ENCODE data around the gene GLRA3. TPM values are rescaled to one million over a fixed set of nuclear protein-coding genes. Genes with fewer than 3 reads are reported as not detected.
"Not testable (repeated sequence)": the region's sequence is repeated elsewhere in the genome, so short reads cannot be mapped to it uniquely, and the experiment has no call there.

Gene GLRA3
- polyA plus RNA-seq (2013, experiment 1 of 2; ENCODE audit: insufficient read length), result not detected
- polyA plus RNA-seq (2013, experiment 2 of 2; ENCODE audit: insufficient read length), result 0.06 TPM

DNA sequence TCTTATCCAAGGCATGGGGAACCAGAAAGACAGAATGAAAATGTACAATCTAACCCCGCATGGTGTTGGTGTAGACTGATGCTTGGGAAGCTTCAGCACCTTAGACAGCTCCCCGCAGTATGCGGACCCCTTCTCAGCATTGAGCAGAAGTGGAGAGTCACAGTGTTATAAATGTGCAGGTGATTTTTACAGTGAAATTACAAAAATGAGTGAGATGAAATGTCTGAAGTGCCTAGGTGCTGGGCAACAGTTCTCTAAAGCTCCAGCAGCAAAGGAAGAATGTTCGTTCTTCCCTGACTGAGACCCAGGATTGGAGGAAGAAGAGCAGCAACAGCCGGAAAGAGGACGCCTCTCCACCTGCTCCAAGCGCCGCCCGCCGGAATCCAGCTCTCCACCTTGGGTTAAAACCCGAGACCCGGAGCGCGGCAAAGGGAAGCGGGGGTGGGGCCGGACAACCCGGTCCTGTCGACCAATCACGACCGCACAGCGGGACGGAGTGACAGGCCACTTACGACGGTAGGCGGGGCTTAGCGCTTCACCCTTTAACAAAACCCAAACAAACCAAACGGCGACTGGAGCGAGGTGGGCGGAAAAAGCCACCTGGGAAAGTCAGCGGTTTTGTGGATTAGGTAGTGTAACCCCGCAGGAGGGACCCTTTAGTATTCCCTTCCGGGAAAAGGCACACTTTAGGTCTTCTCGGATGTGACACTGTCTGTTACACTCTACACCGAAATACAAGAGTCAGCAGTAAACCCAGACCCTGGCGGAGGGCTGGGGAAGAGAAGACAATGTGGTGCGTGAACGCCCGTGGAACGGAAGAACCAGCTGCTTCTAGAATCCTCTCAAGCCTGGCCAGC is at the start of gene GLRA3:
GLRA3 (minus strand) TSS at position 403 of the 857 bp plus-strand sequence. CDS start 436 bp downstream, outside the sequence.
- peak; percentile 25 for DNase-seq

- no peak for DNase-seq
Measured at GRCh38 chr4:174874898-174875297, 45.9 kb upstream of the GLRA3 start.

- DNase-seq, result no peak
Measured at GRCh38 chr4:174873931-174874330, 44.9 kb upstream of the GLRA3 start.

GRCh38 chr4:174873146-174873545 is 44.1 kb upstream of the GLRA3 start:
- not testable (repeated sequence) for DNase-seq

DNA sequence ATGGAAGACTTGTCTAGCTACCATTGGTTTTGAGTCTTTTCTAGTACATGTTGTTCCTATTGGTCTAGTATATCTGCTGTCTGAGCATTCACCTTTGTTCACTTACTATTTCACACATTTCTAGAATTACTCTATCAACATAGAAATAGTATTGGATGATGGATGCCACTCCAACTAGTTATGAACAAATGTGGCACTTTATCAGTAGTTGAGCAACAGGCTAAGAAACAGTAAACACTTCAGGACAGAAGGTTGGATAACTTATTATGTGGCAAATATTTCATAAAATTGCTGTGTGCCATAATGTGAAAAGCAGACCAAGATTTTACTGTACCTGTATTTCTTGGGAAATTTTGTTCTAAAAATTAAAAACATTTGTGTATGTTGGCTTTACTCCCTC is 42.4 kb upstream of the GLRA3 start:
- DNase-seq, result no peak

DNA sequence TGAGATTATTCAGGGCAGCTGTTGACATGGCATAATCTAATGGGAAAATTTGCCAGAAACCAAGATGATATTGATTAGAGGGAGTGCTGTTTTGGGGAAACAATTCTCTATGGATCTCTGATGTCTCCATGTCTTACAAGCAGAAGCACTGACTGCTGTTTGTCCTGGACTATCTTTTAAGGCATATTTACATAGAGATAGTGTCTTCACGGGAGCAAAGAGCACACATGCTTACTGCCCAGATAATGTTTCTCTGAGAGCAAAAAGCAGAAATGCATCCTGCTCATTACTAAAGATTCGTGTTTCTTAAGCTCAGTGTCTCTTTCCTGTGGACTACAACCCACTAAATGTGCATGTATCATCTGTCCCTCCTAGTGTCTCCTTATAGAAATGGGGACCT is 41.3 kb upstream of the GLRA3 start:
- DNase-seq, result no peak

GRCh38 chr4:174869339-174869738 is 40.3 kb upstream of the GLRA3 start:
- DNase-seq, result no peak

GRCh38 chr4:174867903-174868302 is 38.9 kb upstream of the GLRA3 start:
- DNase-seq, result no peak

DNA sequence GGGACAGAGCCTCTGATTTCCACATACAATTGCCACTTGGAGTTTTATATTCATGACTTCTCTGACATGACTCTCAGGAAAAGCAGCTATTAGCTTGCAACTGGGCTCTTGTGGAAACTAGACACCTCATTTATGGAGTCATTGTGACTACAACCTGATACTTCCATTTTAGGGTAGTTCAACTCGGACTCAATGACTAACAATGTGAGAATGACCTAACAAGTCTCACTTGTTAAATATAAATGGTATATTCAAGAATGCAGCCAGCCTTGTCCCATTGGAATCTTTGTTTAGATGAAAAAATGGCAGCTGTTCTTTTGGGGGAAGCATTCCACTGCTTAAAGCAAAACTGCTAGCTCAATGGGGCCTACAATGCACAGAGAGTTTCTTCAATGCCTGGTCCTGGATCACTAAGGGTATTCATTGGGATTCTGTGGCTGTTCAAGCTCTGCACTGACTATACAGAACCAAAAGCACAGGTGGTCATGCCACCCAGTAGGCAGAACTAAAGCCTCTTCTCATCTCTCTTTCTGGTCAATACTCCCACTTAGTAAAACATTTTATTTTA is 36.5 kb upstream of the GLRA3 start:
- no peak for DNase-seq

- DNase-seq, result no peak
Measured at GRCh38 chr4:174864031-174864430, 35.0 kb upstream of the GLRA3 start.

GRCh38 chr4:174860588-174860987 is 31.5 kb upstream of the GLRA3 start:
- DNase-seq, result no peak

DNA sequence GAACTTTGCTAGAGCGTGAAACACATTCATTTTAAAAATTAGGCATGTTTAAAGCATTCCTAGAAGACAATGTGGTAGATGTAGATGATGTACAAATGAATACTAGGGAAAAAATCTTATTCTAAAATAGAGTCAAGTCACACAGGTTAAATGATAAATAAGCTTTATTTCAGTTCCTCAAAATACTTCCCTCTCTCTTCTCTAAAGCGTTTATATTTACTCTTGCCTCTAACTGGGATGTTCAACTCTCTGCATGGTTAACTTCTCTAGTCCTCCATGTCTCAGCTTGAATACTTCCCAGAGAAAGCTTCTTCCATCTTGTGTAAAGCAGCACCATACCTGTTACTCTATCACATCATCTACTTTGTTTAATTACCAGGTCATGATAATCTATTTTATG is 30.9 kb upstream of the GLRA3 start:
- DNase-seq, result no peak

GRCh38 chr4:174856926-174857800 is 28.1 kb upstream of the GLRA3 start:
- DNase-seq, result no peak

DNA sequence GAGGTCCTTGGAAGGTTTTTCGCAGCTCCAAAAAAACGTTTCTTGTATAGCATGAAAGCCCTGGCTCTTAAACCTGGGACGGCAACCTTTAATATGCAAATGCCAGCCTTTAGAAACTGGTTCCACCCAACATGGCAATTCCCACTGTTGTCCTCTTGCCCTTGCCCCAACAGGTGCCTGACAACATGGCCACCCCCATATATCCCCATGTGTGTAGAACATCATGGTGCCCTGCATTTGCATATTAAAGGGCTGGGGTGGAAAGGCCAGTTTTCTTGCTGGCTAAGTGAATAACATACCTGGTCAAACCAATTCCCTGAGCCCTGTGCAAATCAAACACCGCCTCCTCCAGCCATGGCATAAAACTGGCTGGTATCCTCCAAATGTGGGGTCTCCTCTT is 26.0 kb upstream of the GLRA3 start:
- no peak for DNase-seq

DNA sequence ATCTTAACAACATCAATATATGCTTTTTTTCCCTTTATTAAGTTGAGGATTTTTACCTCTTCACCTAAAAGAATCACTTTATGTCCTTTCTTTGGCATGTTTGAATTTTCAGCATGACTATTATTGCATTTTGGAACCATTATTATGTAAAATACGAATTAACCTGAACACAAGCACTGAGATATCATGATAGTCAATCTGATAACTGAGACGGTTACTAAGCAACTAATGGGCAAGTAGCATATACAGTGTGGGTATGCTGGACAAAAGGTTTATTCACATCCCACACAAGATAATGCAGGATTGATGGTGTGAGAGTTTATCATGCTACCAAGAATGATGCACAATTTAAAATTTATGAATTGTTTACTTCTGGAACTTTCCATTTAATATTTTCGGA is 24.6 kb upstream of the GLRA3 start:
- DNase-seq, result no peak

DNA sequence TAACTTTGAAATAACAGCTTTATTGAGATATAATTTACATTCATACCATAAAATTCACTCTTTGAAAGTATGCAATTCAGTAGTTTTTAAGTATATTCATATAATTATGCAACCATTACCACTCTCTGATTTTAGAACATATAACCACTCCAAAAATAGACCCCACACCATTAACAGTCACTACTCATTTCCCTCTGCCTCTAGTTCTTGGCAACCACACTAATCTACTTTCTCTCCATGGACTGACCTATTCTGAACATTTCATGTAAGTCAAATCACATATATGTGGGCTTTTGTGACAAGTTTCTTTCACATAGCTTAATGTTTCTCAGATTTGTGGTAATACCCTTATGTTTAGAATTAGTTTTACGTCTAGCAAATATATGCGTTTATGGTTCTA is 19.5 kb upstream of the GLRA3 start:
- DNase-seq, result no peak

DNA sequence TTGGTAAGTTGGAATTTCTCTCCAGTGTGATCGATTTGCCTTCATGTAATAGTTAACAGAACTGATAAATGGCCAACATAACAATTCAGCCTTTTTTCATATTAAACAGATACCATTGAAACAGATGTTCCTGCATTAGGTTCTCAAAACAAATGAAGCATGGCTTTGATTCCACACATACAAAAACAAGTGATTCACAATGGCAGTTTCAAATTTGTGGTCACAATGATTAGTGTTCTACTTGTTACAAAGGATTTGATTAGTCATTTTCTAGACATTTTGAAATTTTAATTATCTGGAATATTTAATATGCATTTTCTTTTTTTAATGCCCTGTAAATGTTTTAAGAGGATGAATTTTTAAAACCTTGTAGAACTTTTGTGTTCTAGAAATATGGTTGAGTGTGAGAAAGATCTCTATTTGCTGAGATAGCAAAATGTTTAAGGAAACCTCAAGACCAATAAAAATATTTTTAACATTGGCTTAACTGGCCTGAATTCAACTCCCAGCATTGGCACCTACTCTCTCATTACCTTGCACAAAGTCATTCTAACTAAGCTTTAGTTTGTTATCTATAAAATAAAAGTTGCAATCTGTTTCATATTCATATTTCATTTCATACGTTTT is 18.9 kb upstream of the GLRA3 start:
- DNase-seq, result no peak

GRCh38 chr4:174835536-174835935 is 6.5 kb upstream of the GLRA3 start:
- DNase-seq, result no peak

GRCh38 chr4:174834477-174834876 is 5.4 kb upstream of the GLRA3 start:
- DNase-seq, result no peak

GRCh38 chr4:174826660-174827059 is 2.4 kb downstream of the GLRA3 start:
- no peak for DNase-seq

GRCh38 chr4:174815282-174815681 is 13.8 kb downstream of the GLRA3 start:
- no peak for DNase-seq

- DNase-seq, result no peak
Measured at GRCh38 chr4:174813292-174813691, 15.8 kb downstream of the GLRA3 start.

DNA sequence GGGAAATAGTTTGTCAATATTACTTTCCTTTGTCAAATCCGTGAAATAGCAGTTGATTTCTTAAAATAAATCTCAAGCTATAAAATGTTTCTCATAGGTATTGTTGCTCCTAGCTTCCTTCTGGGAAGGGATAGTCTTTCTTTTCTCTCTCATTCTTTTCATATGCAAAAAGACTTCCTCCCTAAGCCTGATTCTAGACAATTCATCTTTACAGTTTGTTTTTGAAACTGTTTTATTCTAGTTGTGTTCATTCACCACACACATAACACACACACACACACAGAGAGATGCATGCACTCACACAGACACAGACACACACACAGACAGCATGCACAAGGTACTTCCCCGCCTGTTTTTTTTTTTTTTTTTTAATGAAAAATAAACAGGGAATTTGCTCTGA is 18.2 kb downstream of the GLRA3 start:
- no peak for DNase-seq

Measured in fibroblast of skin of scalp (primary cell).